GM21447 (cell line): ENCODE results near the gene HEATR5A.
"Not testable (repeated sequence)": the region's sequence is repeated elsewhere in the genome, so short reads cannot be mapped to it uniquely, and the experiment has no call there.

Experiments used
- ATAC-seq: cut with Tn5 transposase; IDR thresholded peaks from one replicate; pipeline ENCODE4 v1.9.1; 2021; ENCODE audit not compliant: unreplicated experiment

HEATR5A gene

DNA sequence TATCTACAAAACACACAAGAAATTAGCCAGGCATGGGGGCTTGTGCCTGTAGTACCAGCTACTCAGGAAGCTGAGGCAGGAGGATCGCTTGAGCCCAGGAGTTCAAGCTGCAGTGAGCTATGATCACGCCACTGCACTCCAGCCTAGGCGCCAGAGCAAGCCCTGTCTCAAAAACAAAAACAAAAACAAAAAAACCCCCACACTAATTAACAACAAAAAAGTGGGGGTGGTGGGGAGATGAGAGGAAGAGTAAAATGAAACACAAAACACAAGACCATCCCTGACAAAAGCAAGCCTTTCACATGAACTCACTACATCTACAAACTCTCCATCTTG lies 158.9 kb downstream of the HEATR5A start:
- no peak for ATAC-seq

DNA sequence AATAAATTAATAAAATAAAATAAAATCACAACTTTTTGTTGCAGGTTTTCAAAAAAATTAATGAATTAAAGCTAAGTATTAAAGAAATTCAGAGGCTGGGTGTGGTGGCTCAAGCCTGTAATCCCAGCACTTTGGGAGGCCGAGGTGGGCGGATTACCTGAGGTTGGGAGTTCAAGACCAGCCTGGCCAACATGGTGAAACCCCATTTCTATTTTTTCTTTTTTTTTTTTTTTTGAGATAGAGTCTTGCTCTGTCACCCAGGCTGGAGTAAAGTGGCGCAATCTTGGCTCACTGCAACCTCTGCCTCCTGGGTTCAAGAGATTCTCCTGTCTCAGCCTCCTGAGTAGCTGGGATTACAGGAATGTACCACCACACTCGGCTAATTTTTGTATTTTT lies 161.3 kb downstream of the HEATR5A start:
- ATAC-seq, result not testable (repeated sequence)

DNA sequence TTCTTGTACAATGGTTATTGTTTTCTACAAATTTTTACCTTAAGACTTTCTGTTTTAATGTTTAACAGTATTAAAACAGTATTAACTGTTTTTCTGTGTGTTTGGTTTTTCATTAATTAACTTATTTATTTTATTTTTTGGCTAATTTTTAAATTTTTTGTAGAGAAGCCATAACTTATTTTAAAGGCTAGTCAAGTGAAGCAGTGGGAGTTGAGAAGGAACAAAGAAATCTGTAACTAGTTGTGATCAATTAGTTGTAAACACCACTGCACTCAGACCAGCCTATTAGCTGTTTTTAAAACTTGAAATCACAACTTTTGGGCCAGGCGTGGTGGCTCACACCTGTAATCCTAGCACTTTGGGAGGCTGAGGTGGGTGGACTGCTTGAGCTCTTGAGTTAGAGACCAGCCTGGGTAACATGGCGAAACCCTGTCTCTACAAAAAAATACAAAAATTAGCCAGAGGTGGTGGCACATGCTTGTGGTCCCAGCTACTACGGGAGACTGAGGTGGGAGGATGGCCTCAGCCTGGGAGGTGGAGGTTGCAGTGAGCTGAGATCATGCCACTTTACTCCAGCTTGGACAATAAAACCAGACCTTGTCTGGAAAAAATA lies 161.8 kb downstream of the HEATR5A start:
- ATAC-seq, result no peak

GRCh38 chr14:31257554-31258426 lies 162.6 kb downstream of the HEATR5A start:
- ATAC-seq, result not testable (repeated sequence)

GRCh38 chr14:31257244-31257553 lies 163.2 kb downstream of the HEATR5A start:
- no peak for ATAC-seq

DNA sequence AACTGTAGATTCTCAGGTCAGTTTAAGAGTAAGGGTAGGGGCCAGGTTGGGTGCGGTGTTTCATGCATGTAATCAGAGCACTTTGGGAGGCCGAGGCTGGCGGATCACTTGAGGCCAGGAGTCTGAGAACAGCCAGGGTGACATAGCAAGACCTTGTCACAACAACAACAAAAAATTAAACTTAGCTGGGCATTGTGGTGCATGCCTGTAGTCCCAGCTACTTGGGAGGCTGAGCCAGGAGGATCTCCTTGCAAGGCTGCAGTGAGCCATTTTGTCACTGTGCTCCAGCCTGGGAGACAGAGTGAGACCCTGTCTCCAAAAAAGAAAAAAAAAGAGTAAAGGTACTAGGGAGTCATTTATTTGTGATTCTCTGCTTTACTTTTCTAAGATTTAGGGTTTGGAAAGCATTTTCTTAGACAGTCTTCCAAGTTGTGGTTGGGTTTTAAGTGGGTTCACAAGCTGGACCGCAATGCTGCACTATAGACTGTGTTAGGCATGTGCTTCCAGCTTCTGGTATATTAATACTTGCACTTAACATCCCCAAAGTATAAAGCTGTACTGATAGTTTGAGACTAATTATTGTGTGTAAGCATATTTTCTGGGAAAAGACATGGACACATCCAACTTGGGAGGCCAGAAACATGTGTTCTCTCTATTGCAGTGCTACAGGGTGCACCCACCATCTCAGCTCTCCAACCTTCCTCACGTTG lies 163.7 kb downstream of the HEATR5A start:
- no peak for ATAC-seq

- ATAC-seq, result not testable (repeated sequence)
These were observed 164.4 kb downstream of the HEATR5A start for GRCh38 chr14:31255918-31256317.

- ATAC-seq, result no peak
These were observed 165.1 kb downstream of the HEATR5A start for GRCh38 chr14:31255286-31255685.

GRCh38 chr14:31253746-31254471 lies 166.4 kb downstream of the HEATR5A start:
- no peak for ATAC-seq

GRCh38 chr14:31252865-31253264 lies 167.5 kb downstream of the HEATR5A start:
- ATAC-seq, result no peak

DNA sequence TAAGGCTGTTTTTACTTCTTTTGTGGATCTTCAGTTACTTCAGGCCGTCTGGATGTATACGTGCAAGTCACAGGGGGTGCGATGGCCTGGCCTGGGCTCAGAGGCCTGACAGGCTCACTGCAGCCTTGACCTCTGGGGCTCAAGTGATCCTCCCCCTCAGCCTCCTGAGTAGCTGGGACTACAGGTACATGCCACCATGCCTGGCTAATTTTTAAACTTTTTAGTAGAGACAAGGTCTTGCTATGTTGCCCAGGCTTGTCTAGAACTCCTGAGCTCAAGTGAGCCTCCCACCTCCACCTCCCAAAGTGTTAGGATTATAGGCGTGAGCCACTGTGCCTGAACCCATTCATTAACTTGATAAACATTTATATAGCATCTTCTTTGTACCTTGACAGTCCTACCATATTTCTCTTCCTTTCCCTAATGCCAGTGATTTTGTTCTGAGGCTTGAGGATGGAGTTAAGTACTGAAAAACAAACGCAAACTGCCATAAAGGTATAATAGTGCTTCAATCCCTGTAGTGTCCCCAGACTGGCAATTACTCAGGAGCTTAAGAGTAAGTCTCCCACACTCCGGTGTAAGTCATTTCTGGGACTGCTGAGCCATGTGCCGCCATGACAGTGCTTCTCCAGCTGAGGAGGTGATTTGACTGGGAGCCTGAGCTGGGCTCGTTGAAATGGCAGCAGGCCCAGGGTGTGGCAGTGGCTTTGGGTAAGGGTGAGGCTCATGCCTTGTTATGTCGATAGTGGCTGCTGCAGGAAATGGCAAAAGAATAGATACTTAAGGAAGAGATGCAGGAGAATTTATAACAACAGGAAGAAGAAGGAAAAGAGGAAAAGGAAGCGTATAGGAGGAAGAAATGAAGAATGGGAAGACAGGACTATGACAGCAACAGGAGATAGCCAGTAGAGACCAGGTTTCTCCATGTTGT lies 169.1 kb downstream of the HEATR5A start:
- ATAC-seq, result no peak

DNA sequence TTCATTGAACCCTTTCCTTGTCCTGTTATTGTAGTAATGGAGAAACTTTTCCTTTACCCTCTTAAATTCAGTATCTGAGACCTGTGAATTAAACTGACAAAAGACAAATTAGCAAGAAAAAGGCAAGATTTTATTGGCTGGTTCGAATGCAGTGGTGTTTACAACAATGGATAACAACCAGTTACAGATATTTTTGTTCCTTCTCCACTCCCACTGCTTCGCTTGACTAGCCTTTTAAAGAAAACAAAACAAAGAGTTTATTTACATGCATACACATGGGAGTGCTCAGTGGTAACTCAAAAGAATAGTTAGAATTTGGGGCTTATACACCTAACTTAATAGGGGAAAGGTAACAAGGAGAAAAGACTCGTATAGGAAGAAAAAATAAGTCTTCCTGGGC lies 175.7 kb downstream of the HEATR5A start:
- ATAC-seq, result no peak

GRCh38 chr14:31243860-31244259 lies 176.5 kb downstream of the HEATR5A start:
- no peak for ATAC-seq

GRCh38 chr14:31242161-31242940 lies 178.0 kb downstream of the HEATR5A start:
- not testable (repeated sequence) for ATAC-seq
